ACC112 (cell line): ENCODE data around the gene APOB.

Source experiments
- H2AFZ ChIP-seq: fragments of 200-600 bp; sonication (generic); one replicate; pipeline ENCODE4 v1.6.0; 2017; ENCODE audit warnings: antibody characterized with exemption, low read length; ENCODE audit not compliant: unreplicated experiment
- H3K27ac ChIP-seq: fragments of 200-600 bp; sonication (generic); 2 replicates; pipeline ENCODE4 v1.5.1; 2014; ENCODE audit warnings: low read depth, mild to moderate bottlenecking, antibody characterized with exemption, low read length, moderate library complexity
- H3K27me3 ChIP-seq: fragments of 200-600 bp; sonication (generic); 2 replicates; pipeline ENCODE4 v1.6.1; 2014; ENCODE audit warnings: mild to moderate bottlenecking, antibody characterized with exemption, low read length, moderate library complexity, mixed read lengths; ENCODE audit not compliant: insufficient read depth
- H3K36me3 ChIP-seq: fragments of 200-600 bp; sonication (generic); 2 replicates; pipeline ENCODE4 v1.6.1; 2016; ENCODE audit warnings: mild to moderate bottlenecking, antibody characterized with exemption, low read length, moderate library complexity, mixed read lengths; ENCODE audit not compliant: insufficient read depth
- H3K4me1 ChIP-seq: fragments of 200-600 bp; sonication (generic); one replicate; pipeline ENCODE4 v1.6.1; 2016; ENCODE audit warnings: low read length, mixed read lengths; ENCODE audit not compliant: insufficient read depth, unreplicated experiment, control insufficient read depth
- H3K4me3 ChIP-seq: fragments of 200-600 bp; sonication (generic); 2 replicates; pipeline ENCODE4 v1.5.1; 2014; ENCODE audit warnings: mild to moderate bottlenecking, low read depth, low read length
- H3K79me2 ChIP-seq: fragments of 200-600 bp; sonication (generic); one replicate; pipeline ENCODE4 v1.6.0; 2016; ENCODE audit warnings: low read length; ENCODE audit not compliant: control insufficient read depth, unreplicated experiment, insufficient read depth

The APOB gene

DNA sequence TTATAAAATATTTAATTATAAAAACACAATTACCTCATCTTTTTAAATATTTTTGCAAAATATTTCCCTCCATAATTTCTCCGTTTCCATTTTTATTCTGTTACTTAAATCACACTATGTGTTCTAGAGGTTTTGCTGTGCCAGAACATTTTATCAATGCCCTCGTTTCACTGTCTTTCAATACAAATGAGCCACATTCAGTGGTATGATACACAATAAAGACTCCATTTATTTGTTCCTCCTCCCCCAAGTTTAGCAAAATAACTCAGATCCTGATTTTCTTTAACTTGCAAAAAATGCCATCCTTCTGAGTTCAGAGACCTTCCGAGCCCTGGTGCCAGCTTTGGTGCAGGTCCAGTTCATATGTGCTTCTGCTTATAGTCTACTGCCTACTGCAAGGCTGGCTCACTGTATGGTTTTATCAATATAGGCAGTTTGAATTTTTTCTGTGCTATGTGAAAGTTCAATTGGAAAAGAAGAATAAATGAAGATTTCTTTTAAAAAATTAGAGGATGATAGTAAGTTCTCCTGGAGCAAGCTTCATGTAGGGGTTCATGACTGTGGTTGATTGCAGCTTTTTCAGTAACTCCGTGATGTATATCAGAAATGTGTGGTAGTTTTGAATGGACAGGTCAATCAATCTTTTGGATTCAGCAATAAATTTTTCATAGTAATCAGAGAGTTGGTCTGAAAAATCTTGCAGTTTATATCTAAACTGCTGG, 42.5 kb downstream of the APOB start:
- H3K36me3 ChIP-seq = no peaks in the 10 kb centered on the region
- no peaks in the 10 kb centered on the region for H3K4me1 ChIP-seq
- H3K27ac ChIP-seq = no peak overlapping the region
- no peaks in the 10 kb centered on the region for H3K79me2 ChIP-seq
- peaks cover 7% of the 10 kb centered on the region; the same call in 1 of the 2 replicates for H3K27me3 ChIP-seq
- H3K4me3 ChIP-seq = no peak overlapping the region
- no peak overlapping the region for H2AFZ ChIP-seq

DNA sequence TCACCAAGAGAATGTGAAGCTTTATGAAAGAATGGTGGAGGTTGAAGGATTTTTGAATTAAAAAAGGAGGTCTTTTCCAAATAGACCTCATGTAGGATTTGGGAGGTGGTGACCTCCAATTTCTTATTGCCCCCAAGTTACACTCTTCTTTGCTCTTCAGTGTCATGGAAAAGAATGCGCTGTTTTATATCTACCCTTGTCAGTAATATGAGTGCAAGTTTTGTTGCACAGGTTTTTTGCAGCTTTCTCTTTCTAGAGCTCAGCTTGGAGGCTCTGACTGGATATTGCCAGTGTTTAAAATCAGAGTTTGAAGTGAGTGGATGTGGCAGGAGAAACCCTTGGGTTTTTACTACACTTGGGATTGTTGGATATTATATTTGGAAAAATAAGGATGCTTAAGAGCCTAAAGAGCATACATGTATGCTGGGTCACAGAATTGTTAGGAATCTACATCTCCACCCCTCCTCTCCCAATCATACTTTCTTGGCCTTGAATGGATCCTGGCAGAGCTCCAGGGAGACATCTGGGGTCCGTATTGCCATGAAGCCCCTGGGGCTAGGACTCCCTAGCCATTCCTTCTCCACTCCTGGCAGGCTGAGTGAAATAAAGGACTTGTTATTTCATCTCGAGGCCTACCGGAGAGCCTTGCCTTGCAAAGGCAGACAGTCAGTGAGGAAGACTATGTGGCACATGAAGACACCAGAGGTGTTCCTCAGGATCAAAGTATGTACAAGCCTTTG, 43.8 kb downstream of the APOB start:
- Histone ChIP-seq H3K27me3 (peaks cover 2% of the 10 kb centered on the region; the same call in 1 of the 2 replicates), H3K79me2 (no peaks in the 10 kb centered on the region), H3K4me3 (no peak overlapping the region), H3K4me1 (no peaks in the 10 kb centered on the region), H3K36me3 (no peaks in the 10 kb centered on the region), H2AFZ (no peak overlapping the region), H3K27ac (no peak overlapping the region)

DNA sequence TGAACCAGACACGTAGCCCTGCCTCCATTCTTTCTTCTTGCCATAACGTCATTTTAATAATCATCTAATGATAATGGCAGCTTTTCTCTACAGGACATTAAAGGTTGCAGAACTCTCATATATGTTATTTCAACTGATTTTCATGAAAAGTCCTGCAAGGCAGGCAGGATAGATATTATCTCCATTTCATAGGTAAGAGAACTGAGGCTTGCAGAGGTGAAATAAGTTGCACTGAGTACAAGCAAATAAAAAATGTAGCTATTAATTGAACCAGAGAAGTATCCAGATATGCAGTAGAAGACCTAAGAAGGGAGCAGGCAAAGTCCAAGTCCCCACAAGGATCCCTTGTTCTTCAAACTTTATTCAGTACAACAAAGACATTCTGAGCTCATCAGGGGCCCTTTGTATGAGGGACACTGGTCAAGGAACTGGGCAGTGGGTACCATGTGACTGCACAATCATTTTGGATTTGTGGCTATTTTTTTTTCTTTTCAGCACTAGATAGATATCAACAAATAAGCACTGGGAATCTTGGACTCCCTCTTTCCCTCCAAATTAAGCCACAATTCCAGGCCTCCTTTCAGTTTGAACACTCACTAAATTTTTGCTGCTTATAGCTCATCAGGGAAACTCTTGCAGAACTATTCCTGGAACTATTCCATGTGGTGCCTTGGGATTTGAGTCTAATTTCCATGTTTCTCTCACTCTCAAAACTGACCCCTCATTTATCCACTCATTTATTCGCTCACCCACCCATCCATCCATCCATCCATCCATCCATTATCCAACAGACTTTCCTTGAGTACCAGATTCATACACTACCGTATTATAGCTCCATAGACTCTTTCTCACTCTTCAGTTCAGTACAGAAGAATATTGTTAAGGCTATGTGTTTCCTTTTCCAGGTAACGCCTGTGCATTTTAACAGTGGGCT, 44.6 kb downstream of the APOB start:
- Histone ChIP-seq H2AFZ (no peak overlapping the region), H3K27ac (no peak overlapping the region), H3K4me3 (no peak overlapping the region), H3K27me3 (no peaks in the 10 kb centered on the region; the same call in 1 of the 2 replicates), H3K79me2 (no peaks in the 10 kb centered on the region), H3K36me3 (no peaks in the 10 kb centered on the region), H3K4me1 (no peaks in the 10 kb centered on the region)

DNA sequence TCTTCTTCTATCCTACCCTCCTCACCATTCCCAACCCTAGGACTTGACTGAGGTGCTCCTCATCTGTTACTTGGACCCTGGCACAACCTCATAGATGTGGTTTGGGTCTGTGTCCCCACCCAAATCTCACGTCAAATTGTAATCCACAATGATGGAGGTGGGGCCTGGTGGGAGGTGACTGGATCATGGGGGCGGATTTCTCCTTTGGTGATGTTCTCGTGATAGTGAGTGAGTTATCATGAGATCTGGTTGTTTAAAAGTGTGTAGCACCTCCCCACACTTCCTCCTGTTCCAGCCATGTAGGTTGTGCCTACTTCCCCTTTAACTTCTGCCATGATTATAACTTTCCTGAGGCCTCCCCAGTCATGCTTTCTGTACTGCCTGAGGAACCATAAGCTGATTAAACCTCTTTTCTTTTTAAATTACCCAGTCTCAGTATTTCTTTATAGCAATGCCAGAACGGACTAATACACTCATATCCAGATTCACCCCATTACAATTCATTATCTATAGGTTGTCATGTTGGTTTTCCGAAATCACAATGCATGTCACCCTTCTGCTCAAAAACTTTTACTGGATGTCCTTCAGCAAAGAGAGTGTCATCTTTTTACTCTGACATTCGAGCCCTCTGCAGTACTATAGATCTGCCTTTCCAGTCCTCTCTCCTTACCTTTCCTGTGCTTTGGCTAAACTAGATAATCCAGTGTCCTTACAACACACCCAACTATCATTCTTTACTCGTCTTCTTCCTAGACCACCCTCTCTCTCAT, 45.7 kb downstream of the APOB start:
- H3K36me3 ChIP-seq = no peaks in the 10 kb centered on the region
- no peaks in the 10 kb centered on the region; the same call in 1 of the 2 replicates for H3K27me3 ChIP-seq
- H3K4me1 ChIP-seq = no peaks in the 10 kb centered on the region
- H3K79me2 ChIP-seq = no peaks in the 10 kb centered on the region
- H2AFZ ChIP-seq = no peak overlapping the region
- H3K4me3 ChIP-seq = no peak overlapping the region
- H3K27ac ChIP-seq = no peak overlapping the region

DNA sequence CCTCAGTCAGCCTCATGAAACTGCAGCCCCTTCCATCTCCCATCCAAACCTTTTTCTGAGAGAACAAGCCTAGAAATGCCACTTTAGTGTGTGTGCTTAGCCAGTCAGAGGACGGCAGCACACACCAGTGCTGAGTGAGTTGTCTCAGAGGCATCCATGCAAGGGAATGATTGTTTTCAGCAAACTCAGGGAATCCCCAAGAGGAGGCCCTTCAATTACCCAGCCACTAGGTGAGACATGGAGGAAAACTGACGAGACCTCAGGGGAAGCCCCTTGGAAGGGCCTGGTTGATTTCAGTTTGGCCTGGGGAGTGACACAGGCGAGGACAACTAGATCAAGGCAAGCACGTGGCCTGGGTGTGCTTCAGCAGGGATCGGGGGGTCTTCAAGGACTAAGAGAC, 49.7 kb downstream of the APOB start:
- H3K79me2 ChIP-seq = no peaks in the 10 kb centered on the region

DNA sequence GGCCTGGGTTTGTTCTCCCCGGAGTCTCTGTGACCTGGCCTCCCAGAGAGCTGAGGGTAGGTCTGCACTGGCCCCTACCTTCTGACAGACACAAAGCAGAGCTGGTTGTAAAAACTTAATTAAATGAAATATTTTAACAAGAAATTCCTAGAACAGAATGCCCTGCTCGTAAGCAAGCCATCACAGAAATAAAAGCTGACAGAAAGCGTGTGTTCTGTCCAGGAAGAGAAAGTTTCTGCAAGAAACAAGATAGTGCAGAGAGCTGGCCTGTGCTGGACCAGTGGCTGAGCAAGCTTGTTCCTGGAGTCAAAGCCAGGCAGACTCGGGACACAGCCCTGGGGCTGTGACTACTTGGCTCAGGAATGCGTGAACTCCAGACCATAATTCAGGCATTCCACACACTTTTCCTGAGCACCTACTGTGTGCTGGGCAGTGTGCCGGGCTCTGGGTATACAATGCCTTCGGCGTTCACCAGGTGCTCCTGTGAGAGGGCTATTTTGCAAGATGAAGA, 51.6 kb downstream of the APOB start:
- Histone ChIP-seq H3K79me2 (no peaks in the 10 kb centered on the region), H2AFZ (no peak overlapping the region), H3K27ac (no peak overlapping the region), H3K36me3 (no peaks in the 10 kb centered on the region), H3K4me3 (no peak overlapping the region), H3K27me3 (no peaks in the 10 kb centered on the region), H3K4me1 (no peaks in the 10 kb centered on the region)

More for the DNA sequence above, 49.7 kb downstream of the APOB start:
- no peak overlapping the region for H3K27ac ChIP-seq
- H2AFZ ChIP-seq = no peak overlapping the region
- no peaks in the 10 kb centered on the region; the same call in 1 of the 2 replicates for H3K27me3 ChIP-seq
- H3K4me3 ChIP-seq = no peak overlapping the region
- H3K36me3 ChIP-seq = no peaks in the 10 kb centered on the region
- no peaks in the 10 kb centered on the region for H3K4me1 ChIP-seq

DNA sequence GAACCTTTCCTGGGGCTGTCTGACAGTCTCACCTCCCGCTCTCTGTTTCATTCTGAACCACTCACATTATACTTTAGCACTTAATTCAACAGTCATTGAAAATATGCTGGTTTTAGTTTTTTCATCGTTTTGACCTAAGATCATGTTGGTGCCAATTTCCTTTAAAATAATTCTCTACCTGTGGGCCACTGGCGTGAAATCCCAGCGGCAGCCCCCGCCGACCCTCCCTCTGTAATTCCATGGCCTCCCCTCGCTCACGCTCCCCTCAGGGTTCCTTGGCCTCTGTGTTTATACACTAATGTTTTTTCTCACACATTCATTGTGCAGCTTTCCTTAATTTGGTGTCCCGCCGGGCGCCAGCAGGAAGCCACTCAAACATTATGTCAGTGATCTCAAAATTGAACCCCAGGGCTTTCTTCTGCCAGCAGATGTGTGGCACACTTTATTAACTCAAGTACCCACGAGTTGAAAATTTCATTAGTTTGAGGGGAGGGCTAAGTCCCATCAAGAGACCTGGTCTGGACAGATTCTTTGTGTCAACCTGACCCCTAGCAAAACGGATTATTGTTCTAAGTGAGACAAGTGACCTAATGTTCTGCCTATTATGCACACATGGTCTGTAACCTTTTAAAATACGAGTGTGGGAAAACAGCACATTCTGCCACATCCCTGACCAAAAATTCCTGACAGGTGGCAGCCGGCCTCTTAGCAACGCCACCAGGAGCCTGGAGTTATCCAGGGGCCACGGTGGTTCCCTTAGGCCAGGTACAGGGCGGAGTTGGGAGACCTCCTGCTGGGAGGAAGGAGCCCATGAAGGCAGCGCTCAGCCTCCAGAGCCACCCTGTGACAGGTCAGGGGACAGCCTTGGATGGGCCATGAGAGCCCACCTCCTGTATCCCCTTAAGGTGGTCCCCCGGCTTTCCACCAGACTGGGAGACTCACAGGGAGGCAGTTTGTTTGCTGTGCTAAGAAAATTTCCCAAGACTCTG, 53.1 kb downstream of the APOB start:
- no peaks in the 10 kb centered on the region for H3K4me1 ChIP-seq
- no peaks in the 10 kb centered on the region for H3K36me3 ChIP-seq
- no peak overlapping the region for H3K27ac ChIP-seq
- no peaks in the 10 kb centered on the region for H3K79me2 ChIP-seq
- H3K27me3 ChIP-seq = no peaks in the 10 kb centered on the region
- no peak overlapping the region for H3K4me3 ChIP-seq
- no peak overlapping the region for H2AFZ ChIP-seq

DNA sequence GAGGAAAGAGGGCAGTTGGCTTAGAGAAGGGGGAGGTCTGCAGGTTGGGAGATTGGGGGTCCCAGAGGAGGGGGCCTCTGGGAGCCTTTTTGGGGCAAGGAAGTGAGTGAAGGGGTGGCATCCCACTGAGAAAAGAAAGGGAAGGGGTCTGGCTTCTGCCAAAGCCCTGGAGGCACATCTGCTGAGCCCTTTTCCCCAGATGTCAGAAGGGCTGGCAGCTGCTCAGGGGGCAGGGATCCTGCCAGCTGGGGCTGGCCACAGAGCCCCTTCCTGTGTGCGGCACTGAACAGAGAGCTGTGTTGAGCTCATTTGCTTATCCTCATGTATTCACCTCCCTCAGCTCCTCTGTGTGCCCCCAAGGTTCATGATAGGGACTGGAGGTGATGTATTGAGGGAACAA, 54.5 kb downstream of the APOB start:
- Histone ChIP-seq H3K27me3 (peaks cover under 1% of the 10 kb centered on the region; the same call in 1 of the 2 replicates), H2AFZ (no peak overlapping the region), H3K4me1 (no peaks in the 10 kb centered on the region), H3K79me2 (no peaks in the 10 kb centered on the region), H3K27ac (no peak overlapping the region), H3K4me3 (no peak overlapping the region), H3K36me3 (no peaks in the 10 kb centered on the region)

DNA sequence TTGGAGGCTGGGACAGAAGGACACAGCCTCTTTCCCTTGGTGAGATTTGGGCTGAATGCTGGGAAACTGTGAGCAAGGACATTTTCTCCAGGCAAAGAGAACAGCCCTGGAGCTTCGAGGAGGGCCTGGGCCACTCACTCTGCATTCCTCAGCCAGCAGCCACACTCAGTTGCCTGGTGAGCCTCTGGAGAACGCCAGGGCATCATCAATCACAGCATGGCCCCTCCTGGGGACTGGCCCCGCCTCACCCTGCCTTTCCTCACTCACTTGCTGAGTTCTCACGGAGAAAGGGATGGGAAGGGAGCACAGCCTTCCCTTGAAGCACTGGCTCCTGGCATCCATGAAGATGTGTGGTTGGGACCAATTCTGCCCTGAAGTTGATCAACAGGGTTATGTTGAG, 55.0 kb downstream of the APOB start:
- H3K27ac ChIP-seq = no peak overlapping the region
- H3K36me3 ChIP-seq = no peaks in the 10 kb centered on the region
- no peak overlapping the region for H2AFZ ChIP-seq
- H3K4me1 ChIP-seq = no peaks in the 10 kb centered on the region
- no peaks in the 10 kb centered on the region for H3K79me2 ChIP-seq
- no peak overlapping the region for H3K4me3 ChIP-seq
- peaks cover 4% of the 10 kb centered on the region; the same call in 1 of the 2 replicates for H3K27me3 ChIP-seq
